Skin epidermis (tissue), 12 donors: Measurements from ENCODE around the gene PRH1.

Experiments
- H3K27ac ChIP-seq, 21 experiments: fragments of 200-600 bp; sonication (generic) in 11 of 21; one replicate each; pipeline ENCODE4 v1.5.0; 2020; ENCODE audit warnings: mild to moderate bottlenecking in 3 of 21, inconsistent platforms in 2 of 21, moderate library complexity in 2 of 21
- H3K4me3 ChIP-seq, 7 experiments: fragments of 200-600 bp; sonication (generic) in 2 of 7; one replicate each; pipeline ENCODE4 v1.5.0; 2020; ENCODE audit warnings: inconsistent platforms in 2 of 7, mild to moderate bottlenecking in 2 of 7, moderate library complexity in 1 of 7

PRH1 gene

GRCh38 chr12:10847744-10848143 lies 36.3 kb downstream of the PRH1 start:
- H3K27ac ChIP-seq: no peak overlapping the region

GRCh38 chr12:10842862-10843261 lies 41.2 kb downstream of the PRH1 start:
- H3K4me3 ChIP-seq: no peak overlapping the region
- no peak overlapping the region for H3K27ac ChIP-seq

More at GRCh38 chr12:10847744-10848143, 36.3 kb downstream of the PRH1 start:
- no peak overlapping the region for H3K4me3 ChIP-seq

GRCh38 chr12:10838461-10838860 lies 45.6 kb downstream of the PRH1 start:
- Histone ChIP-seq H3K27ac (no peak overlapping the region), H3K4me3 (no peak overlapping the region)
